AG04449 (cell line): ENCODE measurements around the gene ANGEL2.
"Not testable (repeated sequence)": the region's sequence is repeated elsewhere in the genome, so short reads cannot be mapped to it uniquely, and the experiment has no call there.

Experiments used
- CTCF ChIA-PET: fragments of 350-600 bp; formaldehyde crosslinking; extraction: SDS; loops from one replicate; lab custom pipeline; 2021; ENCODE audit warnings: antibody characterized with exemption; lab: Yijun Ruan, JAX
- POLR2A ChIA-PET: fragments of 400-600, 350-600 bp; formaldehyde crosslinking; extraction: SDS; loops from one replicate; lab custom pipeline; 2020; ENCODE audit warnings: antibody characterized with exemption, inconsistent platforms; lab: Yijun Ruan, JAX
- DNase-seq: peaks from one replicate; pipeline ENCODE4 v3.0.0-alpha.2; 2010; ENCODE audit warnings: low read depth, low spot score
- H3K4me3 ChIP-seq: 2 replicates; pipeline ENCODE4 v1.5.1; 2011; ENCODE audit warnings: low read depth, mild to moderate bottlenecking, control low read depth, low read length
- TF ChIP-seq, protein P1 (sequence below): IDR thresholded peaks from one replicate; pipeline ENCODE4 v1.5.1; 2011; ENCODE audit warnings: mild to moderate bottlenecking, moderate library complexity, low read length, control low read depth, inconsistent platforms; ENCODE audit not compliant: insufficient read depth; ENCODE audit errors: missing control alignments

ANGEL2 gene

DNA sequence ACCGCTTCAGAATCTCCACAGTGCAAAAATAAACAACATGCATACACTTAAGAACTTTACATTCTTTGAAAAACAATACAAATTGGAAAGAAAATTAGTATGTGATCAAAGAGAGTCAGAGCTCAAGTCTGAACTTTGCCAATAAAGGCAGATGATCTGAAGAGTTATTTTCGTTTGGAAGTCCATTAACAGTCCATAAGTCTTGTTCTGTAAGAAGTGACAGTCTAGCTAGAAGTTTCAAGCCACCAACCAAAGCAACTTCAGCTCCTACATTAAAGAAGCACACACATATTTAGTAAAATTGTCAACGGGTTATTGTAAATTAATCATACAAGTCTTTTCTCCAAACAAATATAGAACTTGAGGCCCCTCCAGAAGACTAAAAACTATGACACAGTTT, 20.7 kb downstream of the ANGEL2 start:
- CTCF ChIA-PET = interaction anchor here (0.7 to 5.3 kb wide), 43 partner anchors 9 to 985 kb away, joined by 3 to 55 read pairs (median 5); partner anchors contain the start of genes NSL1, TATDN3 and VASH2
- TF ChIP-seq, protein P1, sequence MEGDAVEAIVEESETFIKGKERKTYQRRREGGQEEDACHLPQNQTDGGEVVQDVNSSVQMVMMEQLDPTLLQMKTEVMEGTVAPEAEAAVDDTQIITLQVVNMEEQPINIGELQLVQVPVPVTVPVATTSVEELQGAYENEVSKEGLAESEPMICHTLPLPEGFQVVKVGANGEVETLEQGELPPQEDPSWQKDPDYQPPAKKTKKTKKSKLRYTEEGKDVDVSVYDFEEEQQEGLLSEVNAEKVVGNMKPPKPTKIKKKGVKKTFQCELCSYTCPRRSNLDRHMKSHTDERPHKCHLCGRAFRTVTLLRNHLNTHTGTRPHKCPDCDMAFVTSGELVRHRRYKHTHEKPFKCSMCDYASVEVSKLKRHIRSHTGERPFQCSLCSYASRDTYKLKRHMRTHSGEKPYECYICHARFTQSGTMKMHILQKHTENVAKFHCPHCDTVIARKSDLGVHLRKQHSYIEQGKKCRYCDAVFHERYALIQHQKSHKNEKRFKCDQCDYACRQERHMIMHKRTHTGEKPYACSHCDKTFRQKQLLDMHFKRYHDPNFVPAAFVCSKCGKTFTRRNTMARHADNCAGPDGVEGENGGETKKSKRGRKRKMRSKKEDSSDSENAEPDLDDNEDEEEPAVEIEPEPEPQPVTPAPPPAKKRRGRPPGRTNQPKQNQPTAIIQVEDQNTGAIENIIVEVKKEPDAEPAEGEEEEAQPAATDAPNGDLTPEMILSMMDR = no peak
- no peak overlapping the region for H3K4me3 ChIP-seq
- POLR2A ChIA-PET = no interaction called here
- no peak for DNase-seq

GRCh38 chr1:212993960-212994359, 21.7 kb downstream of the ANGEL2 start:
- CTCF ChIA-PET = interaction anchor here (0.8 to 5.3 kb wide), 20 partner anchors 8 to 538 kb away, joined by 3 to 55 read pairs (median 13); partner anchors contain the start of genes NSL1 and TATDN3
- POLR2A ChIA-PET, H3K4me3 ChIP-seq, DNase-seq: not testable (repeated sequence)

DNA sequence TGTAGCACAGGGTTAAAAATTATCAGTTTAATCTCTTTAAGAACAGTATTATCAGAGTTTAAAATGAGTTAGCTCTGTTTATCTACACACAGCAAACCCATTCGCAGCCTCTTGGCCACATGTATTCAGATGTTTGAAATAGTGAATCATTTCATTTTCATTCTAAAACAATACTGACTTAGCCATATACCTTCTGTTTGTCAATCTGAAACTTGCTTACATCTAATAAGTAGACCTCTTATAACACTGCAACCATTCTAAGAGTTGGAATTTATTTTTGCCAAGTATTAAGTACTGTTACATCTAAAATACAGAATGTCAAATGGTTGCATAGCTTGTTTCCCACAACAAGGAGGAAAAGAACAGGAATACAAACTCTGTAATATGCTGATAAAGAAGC, 25.4 kb downstream of the ANGEL2 start:
- no peak overlapping the region for H3K4me3 ChIP-seq
- CTCF ChIA-PET = interaction anchor here (0.8 to 2.0 kb wide), 4 partner anchors 12 to 325 kb away, joined by 3 to 6 read pairs (median 4); no protein-coding TSS in a partner anchor
- TF ChIP-seq, protein P1 = no peak
- POLR2A ChIA-PET = interaction anchor here (0.5 kb wide), 1 partner anchor 260 kb away, joined by 3 read pairs; no protein-coding TSS in a partner anchor
- DNase-seq = no peak

- POLR2A ChIA-PET = interaction anchor here (0.9 kb wide), 1 partner anchor 379 kb away, joined by 3 read pairs; the partner anchor contains the start of gene ATF3
- CTCF ChIA-PET = interaction anchor here (1.1 to 4.5 kb wide), 3 partner anchors 8 to 20 kb away, joined by 3 to 44 read pairs (median 3); no protein-coding TSS in a partner anchor
- no peak for DNase-seq
Observed at GRCh38 chr1:212987702-212988322, 27.9 kb downstream of the ANGEL2 start.

GRCh38 chr1:212986551-212986950, 29.1 kb downstream of the ANGEL2 start:
- ChIA-PET POLR2A (no interaction called here), CTCF (interaction anchor here (0.7 to 4.5 kb wide), 4 partner anchors 9 to 68 kb away, joined by 3 to 44 read pairs (median 6); no protein-coding TSS in a partner anchor)
- no peak for DNase-seq
- no peak overlapping the region for H3K4me3 ChIP-seq
- TF ChIP-seq, protein P1 = no peak

More at GRCh38 chr1:212987702-212988322, 27.9 kb downstream of the ANGEL2 start:
- TF ChIP-seq, protein P1 = no peak
- H3K4me3 ChIP-seq = no peak overlapping the region

- POLR2A ChIA-PET = no interaction called here
- CTCF ChIA-PET = interaction anchor here (1.0 to 4.5 kb wide), 3 partner anchors 11 to 320 kb away, joined by 3 to 44 read pairs (median 4); no protein-coding TSS in a partner anchor
- DNase-seq = no peak
- H3K4me3 ChIP-seq = no peak overlapping the region
- TF ChIP-seq, protein P1 = no peak
Observed at GRCh38 chr1:212984522-212985291, 31.0 kb downstream of the ANGEL2 start.
